Measurements from ENCODE around the gene FBXL15. TPM values are rescaled to one million over a fixed set of nuclear protein-coding genes. Genes with fewer than 3 reads are reported as not detected.

Gene FBXL15
- total and polyA plus RNA-seq, 2 of the 13 experiments (the other 11 are each of a cell fraction or from before 2014, with no cell fraction given), result 4.3 to 8.3 TPM

DNA sequence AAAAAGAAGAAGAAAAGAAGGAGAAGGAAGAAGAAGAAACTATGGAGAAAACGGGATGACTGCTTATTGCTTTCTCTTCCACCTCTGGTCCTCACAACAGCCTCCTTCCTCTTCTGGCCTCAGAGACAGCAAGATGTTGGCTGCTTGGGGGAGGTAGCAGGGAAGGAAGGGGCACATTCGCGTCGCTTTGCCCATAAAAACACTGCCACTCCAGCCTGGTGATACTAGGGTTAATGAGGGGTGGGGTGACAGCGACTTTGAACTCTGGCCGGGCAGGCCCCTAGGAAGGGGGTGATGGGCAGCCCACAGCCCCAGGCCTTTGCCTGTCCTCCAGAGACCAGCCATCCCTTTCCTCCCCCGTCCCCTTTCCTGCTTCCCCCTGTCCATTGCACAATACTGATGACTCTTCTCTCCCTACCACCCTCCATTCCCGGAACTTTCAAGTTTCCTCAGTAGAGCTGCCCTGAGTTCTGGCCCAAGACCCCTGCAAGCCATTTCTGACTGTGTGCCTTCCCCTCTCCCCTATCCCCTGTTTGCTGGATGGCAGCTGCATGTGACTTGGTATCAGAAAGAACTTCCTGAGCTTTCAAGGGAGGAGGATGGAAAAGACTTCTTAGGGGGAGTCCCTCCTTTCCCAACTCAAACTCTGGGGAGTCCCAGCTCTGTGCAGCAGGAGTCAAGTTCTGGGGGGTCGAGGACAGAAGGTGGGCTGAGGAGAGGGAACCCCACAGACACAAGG is 13.9 kb downstream of the FBXL15 start:
- ATAC-seq (peak; percentile 69), FAIRE-seq (peak; percentile 71), DNase-seq (ENCODE audit: low spot score) (peak; percentile 72)
- H3K27ac ChIP-seq (ENCODE audit: extremely low read length, insufficient read depth, low read length), result peak overlapping the region; percentile 72
- H3K9me3 ChIP-seq (ENCODE audit: low read length), result no peaks in the 10 kb centered on the region
- intact Hi-C loops (cut with micrococcal nuclease; ENCODE audit: unreplicated experiment) (no loop called here), in situ Hi-C loops (cut with HindIII; ENCODE audit: extremely low pct_ligation_motif_present, low pct_unique_long_range_greater_than_20kb) (no loop called here)
- H4K20me1 ChIP-seq (ENCODE audit: insufficient read depth, low read length), result no peaks in the 10 kb centered on the region
- H3K4me1 ChIP-seq (ENCODE audit: insufficient read depth, low read length), result peaks cover 35% of the 10 kb centered on the region
- no peaks in the 10 kb centered on the region; a peak in 1 of 5 replicates for H3K27me3 ChIP-seq (ENCODE audit: control insufficient read depth in 1 of 2, insufficient read depth in 2 of 2, low read length in 2 of 2)
- H3K36me3 ChIP-seq (replicated peaks in 1 of 2; ENCODE audit: control insufficient read depth in 1 of 2, insufficient read depth in 2 of 2, low read length in 2 of 2), result no peaks in the 10 kb centered on the region
- BruUV-seq (replicated peaks), result no TSS peak
- peak overlapping the region; percentile 44 to 76 (median 75) for H3K4me3 ChIP-seq (replicated peaks in 1 of 3; ENCODE audit: insufficient read depth in 1 of 3, low read depth in 2 of 3, low read length in 3 of 3)
- WGBS (ENCODE audit: low lambda C conversion rate), result 0% methylated on average over 5 of the region's 9 CpGs
- POLR2A ChIA-PET, result interaction anchor here (0.6 to 6.8 kb wide), 7 partner anchors 13 to 283 kb away, joined by 3 to 135 read pairs (median 3); partner anchors contain the start of genes C10orf95, FBXL15, NOLC1 and PSD
- CTCF ChIA-PET (ENCODE audit: low intra/inter-chr PET ratio, low total read pairs), result no interaction called here
- H3K9ac ChIP-seq (ENCODE audit: insufficient read depth, low read depth, low read length), result peak overlapping the region; percentile 68
- peaks cover 5% of the 10 kb centered on the region for H3K79me2 ChIP-seq (ENCODE audit: insufficient read depth, low read length)
- H2AFZ ChIP-seq (ENCODE audit: low read length), result no peak overlapping the region
- H3K4me2 ChIP-seq (ENCODE audit: low read depth, low read length), result peak overlapping the region; percentile 97
- TF ChIP-seq SP5 (CRISPR knock-in tag; IDR thresholded peaks at IDR 0.05; ENCODE audit: borderline replicate concordance, low read depth) (peak; percentile 74), PCBP1 (IDR thresholded peaks at IDR 0.05; ENCODE audit: borderline replicate concordance, low read depth, low read length) (0 out of 2 replicates have a peak, but pooled peaks have one; percentile 43), LCORL (IDR thresholded peaks at IDR 0.05) (peak; percentile 26; the same call in 1 of the 2 replicates), LCORL (CRISPR knock-in tag; IDR thresholded peaks at IDR 0.05) (peak; percentile 81), ZFP41 (CRISPR knock-in tag; IDR thresholded peaks at IDR 0.05; ENCODE audit: borderline replicate concordance) (no peak), ARNT2 (CRISPR knock-in tag; IDR thresholded peaks at IDR 0.05; ENCODE audit: low read depth) (peak; percentile 66; the same call in 1 of the 2 replicates), ZNF639 (CRISPR knock-in tag; conservative IDR thresholded peaks at IDR 0.05) (no peak), GABPA (IDR thresholded peaks at IDR 0.05; ENCODE audit: low read depth, low read length) (no peak), GABPA (CRISPR knock-in tag; IDR thresholded peaks at IDR 0.05; ENCODE audit: low read depth) (peak; percentile 49), GATAD2A (CRISPR knock-in tag; IDR thresholded peaks at IDR 0.05) (peak; percentile 62), FOXK2 (IDR thresholded peaks at IDR 0.05) (no peak), ADNP (CRISPR knock-in tag; IDR thresholded peaks at IDR 0.05) (no peak), SAP130 (CRISPR knock-in tag; IDR thresholded peaks at IDR 0.05; ENCODE audit: low read depth) (peak; percentile 82), ELF1 (CRISPR knock-in tag; IDR thresholded peaks at IDR 0.05) (peak; percentile 31; the same call in 1 of the 2 replicates), NFIC (IDR thresholded peaks at IDR 0.05; ENCODE audit: low read length) (no peak), ZNF350 (CRISPR knock-in tag; IDR thresholded peaks at IDR 0.05; ENCODE audit: borderline replicate concordance, low read depth) (peak; percentile 47), POLR2G (IDR thresholded peaks at IDR 0.05; ENCODE audit: low read depth, low read length) (peak; percentile 57; the same call in 1 of the 2 replicates)
- TF ChIP-seq, protein P1, sequence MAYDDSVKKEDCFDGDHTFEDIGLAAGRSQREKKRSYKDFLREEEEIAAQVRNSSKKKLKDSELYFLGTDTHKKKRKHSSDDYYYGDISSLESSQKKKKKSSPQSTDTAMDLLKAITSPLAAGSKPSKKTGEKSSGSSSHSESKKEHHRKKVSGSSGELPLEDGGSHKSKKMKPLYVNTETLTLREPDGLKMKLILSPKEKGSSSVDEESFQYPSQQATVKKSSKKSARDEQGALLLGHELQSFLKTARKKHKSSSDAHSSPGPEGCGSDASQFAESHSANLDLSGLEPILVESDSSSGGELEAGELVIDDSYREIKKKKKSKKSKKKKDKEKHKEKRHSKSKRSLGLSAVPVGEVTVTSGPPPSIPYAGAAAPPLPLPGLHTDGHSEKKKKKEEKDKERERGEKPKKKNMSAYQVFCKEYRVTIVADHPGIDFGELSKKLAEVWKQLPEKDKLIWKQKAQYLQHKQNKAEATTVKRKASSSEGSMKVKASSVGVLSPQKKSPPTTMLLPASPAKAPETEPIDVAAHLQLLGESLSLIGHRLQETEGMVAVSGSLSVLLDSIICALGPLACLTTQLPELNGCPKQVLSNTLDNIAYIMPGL (CRISPR knock-in tag; IDR thresholded peaks at IDR 0.05; ENCODE audit: borderline replicate concordance in 1 of 2, low read depth in 1 of 2), result peak; percentile 23 to 34; a peak in 1 of 4 replicates
- TF ChIP-seq, protein P2, sequence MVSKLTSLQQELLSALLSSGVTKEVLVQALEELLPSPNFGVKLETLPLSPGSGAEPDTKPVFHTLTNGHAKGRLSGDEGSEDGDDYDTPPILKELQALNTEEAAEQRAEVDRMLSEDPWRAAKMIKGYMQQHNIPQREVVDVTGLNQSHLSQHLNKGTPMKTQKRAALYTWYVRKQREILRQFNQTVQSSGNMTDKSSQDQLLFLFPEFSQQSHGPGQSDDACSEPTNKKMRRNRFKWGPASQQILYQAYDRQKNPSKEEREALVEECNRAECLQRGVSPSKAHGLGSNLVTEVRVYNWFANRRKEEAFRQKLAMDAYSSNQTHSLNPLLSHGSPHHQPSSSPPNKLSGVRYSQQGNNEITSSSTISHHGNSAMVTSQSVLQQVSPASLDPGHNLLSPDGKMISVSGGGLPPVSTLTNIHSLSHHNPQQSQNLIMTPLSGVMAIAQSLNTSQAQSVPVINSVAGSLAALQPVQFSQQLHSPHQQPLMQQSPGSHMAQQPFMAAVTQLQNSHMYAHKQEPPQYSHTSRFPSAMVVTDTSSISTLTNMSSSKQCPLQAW (CRISPR knock-in tag; IDR thresholded peaks at IDR 0.05), result no peak

Measured in HepG2 (cell line).